ENCODE data around the gene CCSER1. TPM values are rescaled to one million over a fixed set of nuclear protein-coding genes. Genes with fewer than 3 reads are reported as not detected.

Gene CCSER1
- polyA plus RNA-seq, 1 donor from 2014 or later: 20.8 TPM

- H3F3A ChIP-seq (ENCODE audit: insufficient read depth, low read length, poor library complexity, severe bottlenecking): no peaks in the 10 kb centered on the region
- no peaks in the 10 kb centered on the region for H4K20me1 ChIP-seq (ENCODE audit: insufficient read depth)
- no peak for TF ChIP-seq CTCF (IDR thresholded peaks at IDR 0.05; ENCODE audit: poor library complexity, severe bottlenecking)
- TF ChIP-seq RAD21 (conservative IDR thresholded peaks at IDR 0.05): no peak
- TF ChIP-seq MXI1 (conservative IDR thresholded peaks at IDR 0.05; ENCODE audit: poor library complexity, severe bottlenecking): no peak
- TF ChIP-seq EP300 (conservative IDR thresholded peaks at IDR 0.05; ENCODE audit: poor library complexity, severe bottlenecking): no peak
- no peak for TF ChIP-seq EZH2 (IDR thresholded peaks at IDR 0.05; ENCODE audit: borderline replicate concordance, insufficient read depth, low read length, poor library complexity, severe bottlenecking)
- no peak for TF ChIP-seq POLR2AphosphoS5 (IDR thresholded peaks at IDR 0.05)
- no peak for TF ChIP-seq REST (IDR thresholded peaks at IDR 0.05; ENCODE audit: borderline replicate concordance)
- TF ChIP-seq SMC3 (conservative IDR thresholded peaks at IDR 0.05; ENCODE audit: poor library complexity): no peak
- no peak for TF ChIP-seq TAF1 (IDR thresholded peaks at IDR 0.05; ENCODE audit: low read depth)
- H2AFZ ChIP-seq (ENCODE audit: low read depth, low read length): no peak overlapping the region
- no peak overlapping the region for H3K4me3 ChIP-seq (ENCODE audit: low read length)
- no peaks in the 10 kb centered on the region for H3K27me3 ChIP-seq (ENCODE audit: insufficient read depth, low read depth, low read length)
- no peaks in the 10 kb centered on the region for H3K36me3 ChIP-seq (ENCODE audit: insufficient read depth, low read length)
- H3K79me2 ChIP-seq (replicated peaks; ENCODE audit: insufficient read depth, low read length): no peaks in the 10 kb centered on the region
- no peaks in the 10 kb centered on the region for H3K9me2 ChIP-seq (ENCODE audit: insufficient read depth, low read length)
- no peak overlapping the region for H3K9ac ChIP-seq (ENCODE audit: low read length)
- no peak overlapping the region for H3K4me2 ChIP-seq (ENCODE audit: low read length)
- H3K9me3 ChIP-seq (ENCODE audit: low read length): no peaks in the 10 kb centered on the region
- no peak overlapping the region for H3K27ac ChIP-seq (ENCODE audit: low read length)
These were observed 1493.8 kb downstream of the CCSER1 start for GRCh38 chr4:91620952-91621351.

GRCh38 chr4:91621446-91621845 lies 1494.3 kb downstream of the CCSER1 start:
- Histone ChIP-seq H2AFZ (ENCODE audit: low read depth, low read length) (no peak overlapping the region), H4K20me1 (ENCODE audit: insufficient read depth) (no peaks in the 10 kb centered on the region), H3K4me3 (ENCODE audit: low read length) (no peak overlapping the region), H3K36me3 (ENCODE audit: insufficient read depth, low read length) (no peaks in the 10 kb centered on the region), H3K9me3 (ENCODE audit: low read length) (no peaks in the 10 kb centered on the region), H3K4me2 (ENCODE audit: low read length) (no peak overlapping the region), H3K79me2 (replicated peaks; ENCODE audit: insufficient read depth, low read length) (no peaks in the 10 kb centered on the region), H3K9ac (ENCODE audit: low read length) (no peak overlapping the region), H3F3A (ENCODE audit: insufficient read depth, low read length, poor library complexity, severe bottlenecking) (no peaks in the 10 kb centered on the region), H3K27ac (ENCODE audit: low read length) (no peak overlapping the region), H3K9me2 (ENCODE audit: insufficient read depth, low read length) (no peaks in the 10 kb centered on the region), H3K27me3 (ENCODE audit: insufficient read depth, low read depth, low read length) (no peaks in the 10 kb centered on the region)
- TF ChIP-seq TAF1 (IDR thresholded peaks at IDR 0.05; ENCODE audit: low read depth) (no peak), SMC3 (conservative IDR thresholded peaks at IDR 0.05; ENCODE audit: poor library complexity) (no peak), CTCF (IDR thresholded peaks at IDR 0.05; ENCODE audit: poor library complexity, severe bottlenecking) (no peak), EP300 (conservative IDR thresholded peaks at IDR 0.05; ENCODE audit: poor library complexity, severe bottlenecking) (no peak), RAD21 (conservative IDR thresholded peaks at IDR 0.05) (no peak)

Measured in neural cell (in vitro differentiated cells).